HG02970 (cell line): ENCODE data around the gene ZCCHC7.
"Not testable (repeated sequence)": the region's sequence is repeated elsewhere in the genome, so short reads cannot be mapped to it uniquely, and the experiment has no call there.

Experiments
- ATAC-seq: cut with Tn5 transposase; IDR thresholded peaks from one replicate; pipeline ENCODE4 v1.9.1; 2021; ENCODE audit warnings: mild to moderate bottlenecking, moderate library complexity, moderate number of reproducible peaks; ENCODE audit not compliant: unreplicated experiment, low FRiP score

Gene ZCCHC7

DNA sequence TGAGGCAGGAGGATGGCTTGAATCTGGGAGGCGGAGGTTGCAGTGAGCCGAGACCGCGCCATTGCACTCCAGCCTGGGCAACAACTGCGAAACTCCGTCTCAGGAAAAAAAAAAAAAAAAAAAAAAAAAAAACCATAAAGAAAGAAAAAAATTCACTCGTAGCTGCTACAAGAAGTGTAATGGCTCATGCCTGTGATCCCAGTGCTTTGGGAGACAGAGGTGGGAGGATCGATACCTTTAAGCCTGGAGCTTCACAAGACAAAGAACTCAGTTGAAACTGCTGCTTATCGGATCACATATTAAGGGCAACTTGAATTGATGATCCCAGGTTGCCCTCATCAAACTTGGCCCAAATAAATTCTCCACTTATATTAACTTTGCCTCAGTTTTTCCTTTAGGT lies 1.0 kb upstream of the ZCCHC7 start:
- no peak for ATAC-seq

DNA sequence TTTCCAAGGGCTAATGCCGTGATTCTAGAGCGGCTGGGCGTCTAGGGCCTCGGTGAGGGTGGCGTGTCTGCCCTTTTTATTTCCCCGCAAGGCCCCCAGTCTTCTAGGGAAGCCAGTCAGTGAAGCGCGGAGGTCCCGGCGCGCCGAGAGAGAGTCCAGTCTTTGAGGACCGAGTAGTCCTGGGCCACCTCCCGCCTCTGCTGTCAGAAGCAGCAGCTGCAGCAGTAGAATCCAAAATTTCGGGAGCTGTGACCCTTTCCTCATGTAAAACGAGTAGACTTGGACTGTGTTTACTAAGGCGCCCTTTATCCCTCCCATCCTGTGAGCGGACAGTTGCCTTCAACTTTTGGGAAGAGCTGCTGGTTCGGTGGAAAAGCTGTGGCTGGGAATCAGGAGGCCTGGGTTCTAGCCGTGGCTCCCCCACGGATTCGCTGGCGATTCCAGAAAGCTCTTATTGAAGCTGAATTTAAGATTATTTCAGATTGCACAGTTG lies 515 bp downstream of the ZCCHC7 start:
- ATAC-seq = peak; percentile 3

DNA sequence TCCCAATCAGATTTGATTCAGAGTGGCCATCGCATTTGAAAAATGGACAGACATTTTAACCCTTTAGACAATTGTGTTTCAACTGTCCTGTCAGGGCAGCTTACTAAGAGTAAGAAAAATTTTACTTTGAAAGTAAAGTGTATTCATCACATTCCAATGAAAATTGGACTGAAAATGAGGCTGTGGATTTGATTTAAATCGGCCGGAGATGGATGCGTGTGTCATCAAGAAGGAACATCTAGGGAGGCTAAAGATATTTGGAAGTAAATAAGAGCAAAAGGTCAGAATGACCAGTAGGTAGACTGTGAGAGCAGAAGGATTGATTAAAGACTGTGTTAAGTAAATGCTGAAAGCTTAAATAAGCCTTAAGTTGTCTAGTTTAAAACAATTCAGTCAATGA lies 1.5 kb downstream of the ZCCHC7 start:
- no peak for ATAC-seq

DNA sequence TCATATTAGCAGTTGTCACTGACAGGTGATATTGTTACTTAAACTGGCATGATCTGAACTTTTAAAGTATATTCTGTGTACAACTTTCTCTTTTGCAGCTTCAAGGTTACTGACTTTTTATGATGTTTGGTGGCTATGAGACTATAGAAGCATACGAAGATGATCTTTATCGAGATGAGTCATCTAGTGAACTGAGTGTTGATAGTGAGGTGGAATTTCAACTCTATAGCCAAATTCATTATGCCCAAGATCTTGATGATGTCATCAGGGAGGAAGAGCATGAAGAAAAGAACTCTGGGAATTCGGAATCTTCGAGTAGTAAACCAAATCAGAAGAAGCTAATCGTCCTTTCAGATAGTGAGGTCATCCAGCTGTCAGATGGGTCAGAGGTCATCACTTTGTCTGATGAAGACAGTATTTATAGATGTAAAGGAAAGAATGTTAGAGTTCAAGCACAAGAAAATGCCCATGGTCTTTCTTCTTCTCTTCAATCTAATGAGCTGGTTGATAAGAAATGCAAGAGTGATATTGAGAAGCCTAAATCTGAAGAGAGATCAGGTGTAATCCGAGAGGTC lies 5.9 kb downstream of the ZCCHC7 start:
- ATAC-seq = no peak

DNA sequence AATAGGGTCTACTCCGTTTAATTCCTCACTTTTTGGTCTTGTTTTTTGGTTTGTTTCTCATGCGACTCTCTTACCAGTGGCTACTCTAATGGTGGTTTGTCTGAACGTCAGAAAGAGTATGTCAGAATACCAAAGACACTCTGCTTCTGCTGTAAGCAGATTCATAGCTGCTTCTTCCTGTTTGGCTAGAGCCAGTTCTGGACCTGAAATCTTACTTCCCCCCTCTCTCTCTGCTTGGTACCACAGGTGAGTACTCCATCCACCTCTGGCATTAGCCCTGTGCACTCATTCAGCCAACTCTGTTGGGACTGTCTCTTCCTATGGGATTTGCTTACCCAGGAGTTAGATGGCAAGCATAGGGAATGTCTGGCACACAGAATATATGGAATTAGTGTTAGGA lies 6.6 kb downstream of the ZCCHC7 start:
- no peak for ATAC-seq

- no peak for ATAC-seq
Observed at GRCh38 chr9:37128051-37128450, 7.7 kb downstream of the ZCCHC7 start.

- ATAC-seq = no peak
Observed at GRCh38 chr9:37134166-37134565, 13.8 kb downstream of the ZCCHC7 start.

GRCh38 chr9:37141015-37141414 lies 20.6 kb downstream of the ZCCHC7 start:
- no peak for ATAC-seq

DNA sequence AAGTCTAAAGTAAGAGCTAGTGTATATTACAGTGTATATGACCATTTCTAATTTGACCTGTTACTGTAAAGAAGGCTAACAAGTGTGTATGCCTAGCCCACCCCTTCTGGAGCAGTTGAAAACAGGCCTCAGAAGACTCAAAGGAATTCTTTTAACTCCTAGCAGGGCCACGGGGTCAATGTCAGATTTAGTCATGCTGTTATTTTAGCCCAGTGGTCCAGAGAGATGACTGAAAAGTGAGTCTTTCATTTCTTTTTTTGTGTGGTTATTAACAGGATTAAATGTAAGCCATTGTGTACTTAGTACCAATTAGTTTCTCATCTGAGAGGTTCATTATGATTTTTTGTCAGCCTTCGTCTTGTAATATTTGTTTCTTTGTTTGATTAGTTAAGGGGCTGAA lies 24.4 kb downstream of the ZCCHC7 start:
- no peak for ATAC-seq

GRCh38 chr9:37146410-37146809 lies 26.0 kb downstream of the ZCCHC7 start:
- ATAC-seq = no peak

DNA sequence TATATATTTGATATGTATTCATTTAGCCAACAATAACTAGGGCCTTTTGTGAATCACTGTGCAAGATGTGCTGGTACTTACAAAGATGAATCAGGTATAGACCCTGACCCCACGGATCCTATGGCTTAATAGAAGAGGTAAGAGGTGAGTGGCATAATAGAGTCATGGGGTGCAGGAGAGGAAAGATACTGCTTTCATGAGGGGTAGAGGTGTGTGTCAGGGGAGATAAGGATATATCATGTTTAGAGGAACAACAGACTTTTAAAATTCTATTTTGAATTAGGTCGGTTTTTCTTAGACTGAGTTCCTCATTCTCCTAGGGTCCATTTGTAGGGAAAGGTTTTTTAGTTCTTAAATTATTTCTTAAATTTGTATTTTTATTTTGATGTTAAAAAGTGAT lies 27.8 kb downstream of the ZCCHC7 start:
- ATAC-seq = no peak

DNA sequence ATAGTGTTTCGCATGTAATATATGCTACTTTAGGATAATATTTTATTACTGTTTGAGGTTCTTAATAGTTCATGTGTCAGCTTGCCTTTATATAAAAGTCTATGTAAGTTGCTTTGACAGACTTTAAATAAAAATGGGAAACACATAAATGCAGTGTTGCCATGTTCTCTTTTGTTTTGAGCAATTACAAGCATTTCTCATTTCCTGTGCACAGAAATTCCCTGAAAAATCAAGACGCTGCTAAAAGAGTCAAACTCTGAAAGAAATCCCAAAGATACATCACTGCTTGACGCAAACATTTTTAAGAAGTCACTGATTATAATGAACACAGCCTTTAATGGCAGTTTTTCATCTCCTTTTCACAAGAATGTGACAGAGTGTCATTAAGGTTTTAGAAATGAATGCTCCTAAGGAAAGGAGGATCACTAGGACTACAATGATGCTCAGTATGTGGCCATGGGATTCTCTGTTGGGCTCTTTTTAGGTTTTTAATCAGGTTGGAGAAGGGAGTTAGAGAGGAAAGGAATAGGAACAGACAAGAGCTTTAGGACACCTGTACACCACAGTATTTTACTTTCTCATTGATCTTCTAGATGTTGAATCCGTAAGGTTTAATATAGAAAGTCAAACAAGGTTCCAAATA lies 29.4 kb downstream of the ZCCHC7 start:
- no peak for ATAC-seq

DNA sequence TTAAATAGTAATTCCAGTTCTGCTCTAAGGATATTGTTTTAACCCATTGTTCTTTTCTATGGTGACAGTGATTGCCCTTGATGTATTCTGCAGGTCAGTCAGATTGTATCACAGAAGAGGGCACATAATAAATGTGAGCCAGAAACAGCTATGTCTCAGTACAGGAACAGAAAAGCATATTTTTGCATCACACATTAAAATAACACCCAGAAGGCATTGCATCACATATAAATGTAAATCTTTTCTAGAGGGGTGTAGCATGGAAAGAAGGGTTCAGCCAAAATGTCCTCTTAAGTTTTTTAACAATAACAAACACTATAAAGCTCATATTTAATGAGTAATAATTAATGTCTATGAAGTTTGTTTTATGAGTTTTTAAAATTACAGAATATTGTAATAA lies 30.0 kb downstream of the ZCCHC7 start:
- ATAC-seq = no peak

DNA sequence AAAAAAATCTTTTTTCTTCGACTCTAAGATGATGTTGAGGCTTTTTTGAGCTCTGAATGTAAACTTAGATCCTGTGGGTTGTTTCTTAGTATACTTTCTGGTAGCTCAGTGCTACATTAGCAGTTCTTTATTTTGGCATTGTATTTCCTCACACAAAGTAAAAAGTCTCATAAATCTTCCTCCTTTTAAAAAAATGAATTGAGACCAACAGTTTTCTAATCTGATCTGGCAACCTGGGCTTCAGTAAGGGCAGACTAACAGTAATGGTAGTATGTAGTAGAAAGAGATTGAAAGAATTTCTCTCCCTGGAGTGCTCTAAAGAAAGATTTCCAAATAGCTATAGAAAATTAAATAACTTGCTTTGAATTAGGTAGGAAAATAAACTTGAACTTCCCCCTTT lies 31.4 kb downstream of the ZCCHC7 start:
- ATAC-seq = no peak

DNA sequence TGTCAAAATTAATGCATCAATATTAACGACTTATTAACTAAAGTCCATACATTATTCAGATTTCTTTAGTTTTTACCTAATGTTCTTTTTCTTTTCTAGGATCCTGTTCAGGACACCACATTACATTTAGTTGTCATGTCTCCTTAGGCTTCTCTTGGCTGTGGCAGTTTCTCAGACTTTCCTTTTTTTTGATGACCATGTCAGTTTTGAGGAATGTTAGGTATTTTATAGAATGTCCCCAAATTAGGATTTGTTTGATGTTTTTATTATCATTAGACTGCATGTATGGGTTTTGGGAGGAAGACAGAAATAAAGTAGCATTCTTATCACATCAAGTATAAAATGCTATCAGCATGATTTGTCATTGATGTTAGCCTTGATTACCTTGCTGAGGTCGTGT lies 32.0 kb downstream of the ZCCHC7 start:
- no peak for ATAC-seq

DNA sequence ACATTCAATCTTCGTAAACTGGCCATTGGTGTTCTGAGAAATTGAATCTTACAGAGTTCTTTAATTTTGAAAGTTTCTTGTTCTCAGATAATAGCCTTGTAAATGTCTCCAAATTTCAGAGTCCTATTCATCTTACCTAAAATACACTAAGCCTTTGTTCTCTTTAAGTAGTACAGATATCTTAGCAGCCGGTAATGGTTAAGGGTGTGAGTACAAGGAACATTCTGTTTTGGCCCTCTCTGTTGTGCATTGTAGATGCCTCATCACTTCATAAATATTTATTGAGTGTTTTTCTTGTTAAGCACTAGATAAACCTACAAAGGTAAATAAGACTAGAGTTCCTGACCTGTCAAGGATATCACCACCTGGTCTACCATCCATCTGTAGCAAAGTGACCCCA lies 35.2 kb downstream of the ZCCHC7 start:
- ATAC-seq = no peak

- ATAC-seq = no peak
Observed at GRCh38 chr9:37156205-37156604, 35.8 kb downstream of the ZCCHC7 start.

GRCh38 chr9:37156781-37157356 lies 36.5 kb downstream of the ZCCHC7 start:
- ATAC-seq = no peak

DNA sequence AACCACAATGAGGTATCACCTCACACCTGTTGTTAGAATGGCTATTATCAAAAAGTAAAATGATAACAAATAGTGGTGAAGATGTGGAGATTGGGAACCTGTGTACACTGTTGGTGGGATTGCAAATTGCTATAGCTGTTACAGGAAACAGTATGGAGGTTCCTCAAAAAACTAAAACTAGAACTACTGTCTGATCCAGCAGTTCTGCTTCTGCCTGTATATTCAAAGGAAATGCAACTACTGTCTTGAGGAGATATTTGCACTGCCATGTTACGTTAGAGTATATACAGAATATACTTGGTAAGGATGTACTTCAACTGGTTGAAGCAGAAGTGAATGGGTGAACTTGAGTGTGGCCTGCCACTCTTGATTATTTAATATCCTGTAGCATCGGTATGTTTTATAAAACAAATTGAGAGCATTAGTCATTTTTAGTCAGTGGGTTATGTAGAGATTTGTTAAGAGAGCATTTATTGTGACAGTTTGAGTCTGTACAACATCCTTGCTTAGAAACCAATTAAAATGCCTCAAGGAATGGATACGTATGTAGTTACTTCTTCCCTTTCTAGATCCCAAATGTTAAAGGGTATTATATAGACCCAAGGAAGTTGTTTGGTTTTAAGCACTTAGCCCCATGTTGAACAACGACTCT lies 37.5 kb downstream of the ZCCHC7 start:
- ATAC-seq = no peak

GRCh38 chr9:37163299-37163698 lies 42.9 kb downstream of the ZCCHC7 start:
- ATAC-seq = no peak

- not testable (repeated sequence) for ATAC-seq
Observed at GRCh38 chr9:37164335-37164734, 44.0 kb downstream of the ZCCHC7 start.

DNA sequence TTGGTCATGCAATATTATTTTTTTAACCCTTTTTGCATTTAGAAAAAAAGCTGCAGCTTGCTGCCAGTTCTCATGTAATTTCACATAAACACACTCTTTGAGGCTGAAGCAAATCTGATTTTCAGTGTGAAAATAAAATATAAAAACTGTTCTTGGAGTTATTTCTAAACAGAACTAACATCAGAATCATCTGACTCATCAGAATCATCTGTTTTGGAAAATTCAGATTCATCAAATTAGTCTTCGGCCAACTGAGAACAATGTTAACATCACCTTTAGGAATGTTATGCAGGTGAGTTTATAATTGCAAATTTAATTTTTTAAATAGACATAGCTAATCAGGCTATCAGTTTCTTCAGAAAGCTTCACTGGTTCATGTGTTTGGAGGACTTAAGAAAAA lies 45.3 kb downstream of the ZCCHC7 start:
- no peak for ATAC-seq
